Stomach (tissue), 9 donors: ENCODE results near the gene PMEPA1. TPM values are rescaled to one million over a fixed set of nuclear protein-coding genes. Genes with fewer than 3 reads are reported as not detected.

Experiments
- DNase-seq, 2 donors: peaks; one replicate each; pipeline versions ENCODE4 v3.0.0 to v3.0.0-alpha.2; 2013 to 2019
- H3K27ac ChIP-seq, 5 donors: fragments of 200-600 bp in 4 of 5; sonication (generic) in 4 of 5; one replicate each; pipeline ENCODE4 v1.5.1; 2013 to 2019; ENCODE audit warnings: mild to moderate bottlenecking in 1 of 5, moderate library complexity in 1 of 5
- H3K27me3 ChIP-seq, 3 donors: fragments of 200-600 bp; sonication (generic); one replicate each; pipeline ENCODE4 v1.5.1; 2017 to 2019; ENCODE audit warnings: mixed run types in 1 of 3
- H3K36me3 ChIP-seq, 4 donors: fragments of 200-600 bp; sonication (generic); 1 replicate in 3 of 4; 2 replicates in 1 of 4; pipeline ENCODE4 v1.5.1; 2016 to 2019
- H3K4me1 ChIP-seq, 4 donors: fragments of 200-600 bp; sonication (generic); one replicate each; pipeline ENCODE4 v1.5.1; 2016 to 2019
- H3K4me3 ChIP-seq, 4 donors: fragments of 200-600 bp; sonication (generic) in 3 of 4; one replicate each; pipeline ENCODE4 v1.5.1; 2016 to 2019; ENCODE audit warnings: mild to moderate bottlenecking in 1 of 4
- H3K9me3 ChIP-seq, 4 donors: fragments of 200-600 bp; sonication (generic); one replicate each; pipeline ENCODE4 v1.5.1; 2016 to 2019
- CTCF ChIP-seq, 7 experiments: fragments of 450-650 bp in 4 of 7; fragments of 200-600 bp in 3 of 7; sonication (generic) in 3 of 7; IDR thresholded peaks; one replicate each; pipeline ENCODE4 v1.5.1; 2016 to 2019; ENCODE audit warnings: antibody characterized with exemption in 7 of 7, control low read depth in 2 of 7, mild to moderate bottlenecking in 1 of 7
- EP300 ChIP-seq: sonication (generic); formaldehyde crosslinking; IDR thresholded peaks from one replicate; pipeline ENCODE4 v1.6.1; 2017; ENCODE audit warnings: antibody characterized with exemption
- POLR2A ChIP-seq, 4 donors: fragments of 450-650 bp; IDR thresholded peaks; one replicate each; pipeline ENCODE4 v1.6.1; 2016; ENCODE audit warnings: antibody characterized with exemption in 4 of 4, control low read depth in 2 of 4, mild to moderate bottlenecking in 1 of 4, moderate library complexity in 1 of 4
- POLR2AphosphoS5 ChIP-seq, 3 donors: sonication (generic); formaldehyde crosslinking; IDR thresholded peaks; one replicate each; pipeline ENCODE4 v1.6.1; 2016; ENCODE audit warnings: antibody characterized with exemption in 3 of 3
- WGBS, 5 donors: extraction: QIAGEN DNeasy Blood & Tissue Kit in 3 of 5; methylation state at CpG; one replicate each; pipeline versions ENCODE4 v1.1.5 to v1.1.7; 2013 to 2018; 5-methylcytosine and 5-hydroxymethylcytosine counted together
- intact Hi-C: fragments of 100-400 bp; cut with DNase I; formaldehyde crosslinking; loops from one replicate; pipeline ENCODE4 v1.15.1; 2023; ENCODE audit warnings: low total_unique reads
- polyA plus RNA-seq, 3 donors: library from polyadenylated mRNA; stranded (reverse); fragments of 200-250 nt; gene quantifications; one replicate each; pipeline ENCODE4 v1.2.3, GENCODE V29; 2013
- total RNA-seq, 5 donors: library from RNA; depleted of rRNA; stranded (reverse); fragments of >200 nt; gene quantifications; one replicate each; pipeline versions ENCODE4 v1.1.0 to v1.2.3, GENCODE V29; 2014 to 2016
- donor health status: healthy with polysubstance abuse.
- donor health status: Bipolar disorder and iron deficiency.
- donor health status: healthy.

Gene PMEPA1
- total and polyA plus RNA-seq, 8 donors, result 5.3 to 17.2 (median 8.0) TPM; not detected in 1

- DNase-seq, result no peak
- Histone ChIP-seq H3K27ac (no peak overlapping the region), H3K4me1 (no peaks in the 10 kb centered on the region), H3K27me3 (peaks cover 0 to 35% (median 0%) of the 10 kb centered on the region in 3 donors), H3K36me3 (peaks cover 0 to 3% (median 0%) of the 10 kb centered on the region in 4 donors), H3K9me3 (no peaks in the 10 kb centered on the region), H3K4me3 (no peak overlapping the region)
- TF ChIP-seq POLR2AphosphoS5 (IDR thresholded peaks at IDR 0.05) (no peak), EP300 (no peak), CTCF (IDR thresholded peaks at IDR 0.05) (no peak), POLR2A (IDR thresholded peaks at IDR 0.05) (no peak)
- intact Hi-C loops, result no loop called here
- WGBS, 5 donors, result 62 to 81% (median 75%) methylated on average over 16 to 18 of the region's 18 CpGs
These were observed 99.4 kb downstream of the PMEPA1 start for GRCh38 chr20:57610261-57610952.

GRCh38 chr20:57609842-57610167 is 100.0 kb downstream of the PMEPA1 start:
- H3K36me3 ChIP-seq, result peaks cover 0 to 3% (median 0%) of the 10 kb centered on the region in 4 donors
- no peak overlapping the region for H3K27ac ChIP-seq
- H3K9me3 ChIP-seq, result no peaks in the 10 kb centered on the region
- no peak for DNase-seq
- intact Hi-C loops, result no loop called here
- no peak overlapping the region for H3K4me3 ChIP-seq
- TF ChIP-seq EP300, result no peak
- TF ChIP-seq POLR2AphosphoS5 (IDR thresholded peaks at IDR 0.05), result no peak
- TF ChIP-seq POLR2A (IDR thresholded peaks at IDR 0.05), result no peak
- TF ChIP-seq CTCF (IDR thresholded peaks at IDR 0.05), result no peak
- no peaks in the 10 kb centered on the region for H3K4me1 ChIP-seq
- whole genome bisulfite sequencing, 5 donors, result 82 to 90% (median 86%) methylated on average over 7 to 8 of the region's 8 CpGs
- peaks cover 0 to 32% (median 0%) of the 10 kb centered on the region in 3 donors for H3K27me3 ChIP-seq

- H3K4me3 ChIP-seq, result no peak overlapping the region
- no peak overlapping the region for H3K27ac ChIP-seq
- no peak for TF ChIP-seq EP300
- 68 to 80% (median 72%) methylated on average over 11 to 16 of the region's 16 CpGs for WGBS, 5 donors
- no peaks in the 10 kb centered on the region for H3K9me3 ChIP-seq
- peaks cover 0 to 3% (median 0%) of the 10 kb centered on the region in 4 donors for H3K36me3 ChIP-seq
- H3K4me1 ChIP-seq, result no peaks in the 10 kb centered on the region
- DNase-seq, result no peak
- intact Hi-C loops, result no loop called here
- H3K27me3 ChIP-seq, result peaks cover 0 to 29% (median 3%) of the 10 kb centered on the region in 3 donors
These were observed 100.6 kb downstream of the PMEPA1 start for GRCh38 chr20:57609086-57609841.

GRCh38 chr20:57608516-57608915 is 101.3 kb downstream of the PMEPA1 start:
- Histone ChIP-seq H3K4me3 (no peak overlapping the region), H3K36me3 (peaks cover 0 to 3% (median 0%) of the 10 kb centered on the region in 4 donors), H3K4me1 (no peaks in the 10 kb centered on the region), H3K9me3 (no peaks in the 10 kb centered on the region), H3K27ac (no peak overlapping the region), H3K27me3 (peaks cover 0 to 29% (median 4%) of the 10 kb centered on the region in 3 donors)
- TF ChIP-seq EP300 (no peak), POLR2AphosphoS5 (IDR thresholded peaks at IDR 0.05) (no peak), POLR2A (IDR thresholded peaks at IDR 0.05) (no peak), CTCF (IDR thresholded peaks at IDR 0.05) (no peak)
- intact Hi-C loops, result no loop called here
- 68 to 86% (median 82%) methylated on average over 7 of the region's 7 CpGs for WGBS, 5 donors
- no peak for DNase-seq
